ENCODE results near the gene TGM3.

Gene TGM3

DNA sequence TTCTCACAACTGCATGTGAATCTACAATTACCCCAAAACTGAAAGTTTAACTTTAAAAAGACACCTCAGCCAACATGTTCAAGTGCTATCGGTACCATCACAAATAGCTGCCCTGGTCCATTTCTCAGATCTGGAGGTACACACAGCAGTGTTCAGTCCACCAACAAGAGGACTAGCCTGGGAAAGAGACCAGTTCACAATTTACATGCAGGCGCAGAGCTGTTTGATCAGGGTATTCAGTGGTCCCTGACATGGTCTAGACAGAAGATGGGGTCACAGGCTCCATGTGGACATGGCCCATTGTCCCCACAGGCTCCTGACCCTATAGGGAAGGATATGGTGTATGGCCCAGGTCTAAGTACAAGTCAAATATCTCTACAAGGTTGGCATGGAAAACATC lies 69.3 kb downstream of the TGM3 start:
- Mint-ChIP-seq H3K4me1 (ENCODE audit: low read depth in 2 of 2) (no peaks in the 10 kb centered on the region), H3K9me3 (peaks cover 0 to 9% of the 10 kb centered on the region in 2 donors), H3K27me3 (peaks cover 40 to 43% of the 10 kb centered on the region in 2 donors), H3K4me3 (no peak overlapping the region), H3K36me3 (ENCODE audit: insufficient read depth) (peaks cover 3% of the 10 kb centered on the region), H3K27ac (no peak overlapping the region)
- DNase-seq (no peak), ATAC-seq (replicated peaks) (no peak)

DNA sequence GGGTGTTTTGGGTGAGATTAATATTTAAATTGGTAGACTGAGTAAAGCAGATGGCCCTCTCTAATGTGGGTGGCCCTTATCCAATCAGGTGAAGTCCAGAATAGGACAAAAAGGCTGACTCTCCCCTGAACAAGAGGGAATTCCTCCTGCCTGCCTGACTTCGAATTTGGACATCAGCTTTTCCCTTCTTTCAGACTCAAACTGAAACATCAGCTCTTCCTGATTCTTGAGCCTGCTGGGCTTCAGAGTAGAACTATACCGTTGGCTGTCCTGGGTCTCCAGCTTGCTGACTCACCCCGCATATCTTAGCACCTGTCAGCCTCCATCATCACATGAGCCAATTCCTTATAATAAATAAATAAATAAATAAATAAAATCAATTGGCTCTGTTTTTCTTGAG lies 69.9 kb downstream of the TGM3 start:
- no peak for ATAC-seq (replicated peaks)
- Mint-ChIP-seq H3K4me1 (ENCODE audit: low read depth in 2 of 2) (no peaks in the 10 kb centered on the region), H3K9me3 (peaks cover 0 to 9% of the 10 kb centered on the region in 2 donors), H3K27me3 (peaks cover 45 to 49% of the 10 kb centered on the region in 2 donors), H3K36me3 (ENCODE audit: insufficient read depth) (peaks cover 3% of the 10 kb centered on the region), H3K27ac (no peak overlapping the region), H3K4me3 (no peak overlapping the region)
- no peak for DNase-seq

DNA sequence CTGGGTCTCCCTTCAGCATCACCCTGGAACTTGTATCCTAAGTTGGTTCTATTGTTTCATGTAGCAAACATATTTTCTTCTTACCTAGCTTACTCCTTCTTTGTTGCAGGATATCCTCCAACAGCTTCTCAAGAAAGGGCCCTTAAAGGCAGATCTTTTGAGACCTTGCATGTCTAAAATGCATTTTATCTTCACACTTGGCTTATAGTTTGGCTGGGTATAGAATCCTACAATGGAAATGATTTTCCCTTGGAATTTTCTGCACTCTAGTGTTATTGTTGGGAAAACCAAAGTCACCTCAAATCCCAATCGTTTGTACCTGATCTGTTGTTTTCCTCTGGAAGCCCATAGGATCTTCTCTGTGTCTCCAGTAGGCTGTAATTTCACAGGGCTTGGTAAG lies 72.8 kb downstream of the TGM3 start:
- DNase-seq (no peak), ATAC-seq (replicated peaks) (no peak)
- Mint-ChIP-seq H3K27me3 (peaks cover 59 to 73% of the 10 kb centered on the region in 2 donors), H3K4me3 (no peak overlapping the region), H3K4me1 (ENCODE audit: low read depth in 2 of 2) (no peaks in the 10 kb centered on the region), H3K36me3 (ENCODE audit: insufficient read depth) (peaks cover 3% of the 10 kb centered on the region), H3K27ac (no peak overlapping the region), H3K9me3 (no peaks in the 10 kb centered on the region)

DNA sequence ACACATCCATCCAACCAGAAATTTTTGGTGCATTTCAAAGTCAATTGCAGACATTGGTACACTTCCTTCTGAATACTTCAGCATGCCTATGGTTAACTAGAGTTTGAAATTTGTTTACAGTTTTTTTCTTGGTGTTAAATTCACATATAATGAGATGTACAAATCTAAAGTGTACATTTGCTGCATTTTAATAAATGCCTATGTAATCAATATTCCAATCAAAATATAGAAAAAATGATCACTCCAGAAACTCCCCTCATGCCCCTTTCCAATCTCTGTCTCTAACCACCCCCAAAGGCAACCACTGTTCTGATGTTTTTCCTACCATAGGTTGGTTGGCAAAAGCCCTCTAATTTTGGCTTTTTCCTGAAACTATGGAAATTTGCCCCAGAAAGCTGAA lies 77.3 kb downstream of the TGM3 start:
- no peak for ATAC-seq (replicated peaks)
- H3K27me3 Mint-ChIP-seq = peaks cover 60 to 82% of the 10 kb centered on the region in 2 donors

DNA sequence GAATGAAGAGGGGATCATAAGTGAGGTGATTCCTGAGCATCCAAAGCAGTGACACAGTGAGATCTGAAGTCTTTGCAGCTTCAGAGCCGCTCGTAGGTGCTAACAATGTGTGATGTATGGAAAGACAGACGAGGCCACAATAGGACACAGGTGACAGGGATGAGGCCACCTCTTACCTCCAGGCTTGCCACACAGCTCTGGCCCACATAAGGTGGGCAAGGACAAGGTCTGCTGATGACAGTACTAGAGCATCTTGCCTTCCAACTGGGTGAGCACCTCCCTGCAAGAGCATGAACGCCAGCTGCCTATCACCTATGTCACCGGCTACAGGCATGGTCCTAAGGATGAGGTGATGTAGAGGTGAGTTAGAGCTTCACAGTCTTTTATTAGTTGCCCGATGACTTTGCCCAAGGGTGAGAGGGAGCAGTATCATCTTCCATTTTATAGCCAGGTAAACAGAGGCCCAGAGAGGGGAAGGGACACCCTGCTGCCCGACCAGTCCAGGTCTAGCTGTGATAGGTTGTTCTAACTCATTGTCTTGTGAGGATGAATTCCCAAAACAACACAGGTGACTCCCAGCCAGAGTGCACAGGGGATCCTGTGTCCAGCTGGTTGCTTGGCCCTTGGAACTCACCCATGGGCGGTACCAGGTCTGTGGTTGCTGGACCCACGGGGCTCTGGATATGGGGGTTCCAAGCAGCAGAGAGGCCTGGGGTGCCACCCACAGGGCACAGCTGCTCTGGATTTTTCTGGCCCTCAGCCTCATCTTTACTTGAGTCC lies 78.7 kb downstream of the TGM3 start:
- no peak for DNase-seq
- Mint-ChIP-seq H3K27me3 (peaks cover 46 to 68% of the 10 kb centered on the region in 2 donors), H3K4me3 (no peak overlapping the region), H3K27ac (peak overlapping the region in 1 of 2 donors; percentile 12), H3K36me3 (ENCODE audit: insufficient read depth) (peaks cover 4% of the 10 kb centered on the region), H3K4me1 (ENCODE audit: low read depth in 2 of 2) (peaks cover 8 to 10% of the 10 kb centered on the region in 2 donors), H3K9me3 (no peaks in the 10 kb centered on the region)
- no peak for ATAC-seq (replicated peaks)

More for the DNA sequence above, 77.3 kb downstream of the TGM3 start:
- DNase-seq = no peak
- Mint-ChIP-seq H3K36me3 (ENCODE audit: insufficient read depth) (no peaks in the 10 kb centered on the region), H3K4me3 (no peak overlapping the region), H3K27ac (no peak overlapping the region), H3K9me3 (no peaks in the 10 kb centered on the region), H3K4me1 (ENCODE audit: low read depth in 2 of 2) (no peaks in the 10 kb centered on the region)

DNA sequence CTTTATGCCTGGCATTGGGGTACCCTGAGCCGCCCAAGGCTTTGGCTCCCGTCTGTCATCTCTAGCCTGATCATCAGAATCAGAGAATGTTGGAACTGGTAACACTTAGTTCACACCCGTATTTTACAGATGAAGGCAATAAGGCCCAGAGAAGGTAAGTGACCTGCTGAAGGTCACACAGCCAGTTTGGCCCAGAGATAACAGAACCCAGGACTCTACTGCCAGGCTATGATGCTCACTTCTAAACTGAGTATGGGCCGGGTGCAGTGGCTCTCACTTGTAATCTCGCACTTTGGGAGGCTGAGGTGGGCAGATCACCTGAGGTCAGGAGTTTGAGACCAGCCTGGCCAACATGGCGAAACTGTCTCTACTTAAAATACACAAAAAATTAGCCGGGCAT lies 83.1 kb downstream of the TGM3 start:
- DNase-seq = no peak
- H3K27ac Mint-ChIP-seq = peak overlapping the region in 1 of 2 donors; percentile 8
- H3K4me1 Mint-ChIP-seq (ENCODE audit: low read depth in 2 of 2) = peaks cover 19 to 22% of the 10 kb centered on the region in 2 donors
- no peak for ATAC-seq (replicated peaks)
- no peaks in the 10 kb centered on the region for H3K9me3 Mint-ChIP-seq
- H3K27me3 Mint-ChIP-seq = peaks cover 11 to 31% of the 10 kb centered on the region in 2 donors
- H3K4me3 Mint-ChIP-seq = peak overlapping the region; percentile 43 to 62
- peaks cover 4% of the 10 kb centered on the region for H3K36me3 Mint-ChIP-seq (ENCODE audit: insufficient read depth)

DNA sequence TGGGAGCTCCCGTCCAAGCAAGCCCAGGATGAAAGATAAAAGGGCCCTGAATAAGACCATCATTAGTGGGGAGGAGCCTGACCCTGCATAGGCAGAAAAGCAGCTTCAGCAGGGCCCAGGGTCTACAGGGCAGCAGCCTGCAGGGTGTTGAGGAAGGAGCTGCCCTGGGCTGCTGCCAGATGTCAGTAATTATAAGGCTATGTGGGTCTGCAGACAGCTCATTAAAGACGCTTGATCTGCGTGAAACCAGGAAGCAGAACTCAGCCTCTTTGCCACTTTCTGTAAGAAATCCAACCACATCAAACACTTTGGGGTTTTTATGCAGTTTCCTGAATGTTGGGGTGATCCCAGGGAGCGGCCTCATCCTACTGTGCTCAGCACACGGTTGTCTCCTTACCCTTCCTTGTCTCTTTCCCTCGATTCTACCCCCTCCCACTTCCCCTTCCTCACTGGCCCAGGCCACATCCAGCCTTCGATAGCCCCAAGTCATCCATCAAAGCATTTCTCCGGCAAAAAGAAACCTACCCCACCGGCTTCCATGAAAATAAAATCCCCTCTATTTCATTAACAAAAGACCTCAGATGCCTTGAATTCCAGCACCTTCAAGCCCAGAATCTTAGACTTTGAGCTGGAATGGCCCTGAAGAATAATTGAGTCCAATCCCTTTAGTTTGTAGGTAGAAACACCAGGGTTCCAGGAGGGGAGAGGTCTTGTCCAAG lies 83.9 kb downstream of the TGM3 start:
- Mint-ChIP-seq H3K36me3 (ENCODE audit: insufficient read depth) (peaks cover 4% of the 10 kb centered on the region), H3K4me3 (peak overlapping the region; percentile 43 to 62), H3K27ac (peak overlapping the region; percentile 41 to 44), H3K4me1 (ENCODE audit: low read depth in 2 of 2) (peaks cover 25 to 26% of the 10 kb centered on the region in 2 donors), H3K9me3 (no peaks in the 10 kb centered on the region), H3K27me3 (peaks cover 5 to 31% of the 10 kb centered on the region in 2 donors)
- DNase-seq = peak in 1 of 3 experiments; percentile 25
- peak; percentile 89 for ATAC-seq (replicated peaks)

DNA sequence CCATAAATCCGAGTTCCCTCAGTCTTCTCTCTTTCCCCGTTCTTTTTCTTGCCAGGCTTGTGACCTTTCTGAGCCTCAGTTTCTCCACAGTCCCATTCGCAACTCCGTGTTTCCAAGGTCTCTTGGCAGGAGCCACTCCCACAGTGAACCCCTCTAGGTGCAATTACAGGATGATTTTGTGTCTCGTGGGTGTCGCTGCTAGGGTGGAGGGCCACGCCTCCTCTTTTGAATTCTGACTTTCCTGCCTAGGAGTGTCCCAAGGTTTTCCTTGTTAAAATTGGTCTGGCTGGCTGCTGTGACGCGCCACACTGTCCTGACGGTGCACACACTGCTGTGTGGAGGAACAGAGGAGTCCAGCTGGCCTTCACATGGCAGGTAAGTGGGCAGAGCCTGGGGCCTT lies 84.8 kb downstream of the TGM3 start, which contains the start of gene TGM6:
Gene TGM6 (plus strand): TSS at position 301 of the 400 bp plus-strand sequence. CDS start 68 bp downstream, at position 369.
- ATAC-seq (replicated peaks) = no peak
- Mint-ChIP-seq H3K4me3 (peak within 1 kb of the TSS; percentile 43 to 62), H3K4me1 (ENCODE audit: low read depth in 2 of 2) (peaks cover 25 to 26% of the 10 kb centered on the region in 2 donors), H3K27ac (peak within 1 kb of the TSS; percentile 41 to 44), H3K36me3 (ENCODE audit: insufficient read depth) (peaks cover 4% of the 10 kb centered on the region), H3K27me3 (peaks cover 5 to 31% of the 10 kb centered on the region in 2 donors), H3K9me3 (no peaks in the 10 kb centered on the region)
- DNase-seq = no peak

DNA sequence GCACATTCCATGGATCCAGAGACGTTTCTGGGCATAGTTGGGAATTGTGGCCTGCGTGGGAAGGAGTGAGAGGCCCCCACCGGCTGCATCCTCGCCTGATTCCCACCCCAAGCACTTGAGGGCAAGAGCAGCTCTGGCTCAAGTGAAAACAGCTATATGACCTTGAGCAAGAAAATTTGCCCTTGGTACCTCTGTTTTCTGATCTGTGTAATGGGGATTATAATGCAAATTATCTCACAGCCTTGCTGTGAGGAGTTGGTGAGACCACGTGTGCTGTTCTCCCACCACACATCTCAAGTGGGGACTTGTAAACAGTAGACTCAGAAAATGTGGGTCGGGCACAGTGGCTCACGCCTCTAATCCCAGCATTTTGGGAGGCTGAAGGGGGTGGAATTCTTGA lies 85.5 kb downstream of the TGM3 start:
- peaks cover 4% of the 10 kb centered on the region for H3K36me3 Mint-ChIP-seq (ENCODE audit: insufficient read depth)
- no peak for ATAC-seq (replicated peaks)

DNA sequence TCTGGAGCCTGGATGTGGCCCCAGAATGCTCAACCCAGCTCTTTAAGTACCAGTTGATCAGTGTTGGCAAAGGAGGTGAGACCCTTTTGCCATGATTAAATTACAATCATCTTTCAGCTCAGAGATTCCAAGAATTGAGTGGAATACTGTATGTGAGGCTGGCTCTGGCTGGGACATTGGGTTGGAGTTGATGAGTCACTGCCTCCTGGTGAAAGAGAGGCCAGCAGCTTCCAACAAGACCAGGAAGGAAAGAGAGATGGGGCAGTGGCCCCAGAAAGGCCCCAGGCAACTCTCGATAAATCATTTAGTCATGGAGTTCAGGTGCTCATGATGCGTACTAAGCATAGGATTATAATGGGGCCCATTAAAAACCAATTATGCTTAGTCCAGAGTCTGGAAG lies 87.0 kb downstream of the TGM3 start:
- peaks cover 27 to 29% of the 10 kb centered on the region in 2 donors for H3K4me1 Mint-ChIP-seq (ENCODE audit: low read depth in 2 of 2)
- H3K9me3 Mint-ChIP-seq = no peaks in the 10 kb centered on the region
- peaks cover 0 to 17% of the 10 kb centered on the region in 2 donors for H3K27me3 Mint-ChIP-seq
- ATAC-seq (replicated peaks) (no peak), DNase-seq (no peak)
- H3K27ac Mint-ChIP-seq = no peak overlapping the region
- no peak overlapping the region for H3K4me3 Mint-ChIP-seq
- peaks cover 4% of the 10 kb centered on the region for H3K36me3 Mint-ChIP-seq (ENCODE audit: insufficient read depth)

More for the DNA sequence above, 85.5 kb downstream of the TGM3 start:
- Mint-ChIP-seq H3K4me3 (no peak overlapping the region), H3K27ac (no peak overlapping the region), H3K27me3 (peaks cover under 1 to 26% of the 10 kb centered on the region in 2 donors), H3K4me1 (ENCODE audit: low read depth in 2 of 2) (peaks cover 25 to 26% of the 10 kb centered on the region in 2 donors), H3K9me3 (no peaks in the 10 kb centered on the region)
- DNase-seq = no peak

DNA sequence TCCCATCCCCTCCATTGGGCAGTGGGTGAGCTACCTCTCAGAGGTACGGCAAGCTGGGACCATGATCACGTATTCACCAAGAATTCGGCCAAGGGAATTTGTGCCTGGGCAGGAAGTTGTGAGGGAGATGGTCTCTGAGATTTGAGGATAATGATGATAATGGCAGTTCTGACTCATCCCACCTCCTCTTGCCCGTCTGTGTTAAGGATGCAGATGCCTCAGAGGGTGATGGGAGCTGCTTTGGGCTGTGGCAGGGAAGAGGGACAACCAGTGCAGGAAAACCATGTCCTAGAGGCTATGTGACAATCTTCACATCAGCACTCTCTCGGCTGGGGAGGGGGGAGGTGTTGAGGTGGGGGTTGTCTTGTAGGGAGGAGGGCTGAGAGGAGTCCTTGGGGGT lies 89.2 kb downstream of the TGM3 start:
- ATAC-seq (replicated peaks) = no peak
- Mint-ChIP-seq H3K27ac (peak overlapping the region in 1 of 2 donors; percentile 44), H3K27me3 (peaks cover 0 to 17% of the 10 kb centered on the region in 2 donors)

DNA sequence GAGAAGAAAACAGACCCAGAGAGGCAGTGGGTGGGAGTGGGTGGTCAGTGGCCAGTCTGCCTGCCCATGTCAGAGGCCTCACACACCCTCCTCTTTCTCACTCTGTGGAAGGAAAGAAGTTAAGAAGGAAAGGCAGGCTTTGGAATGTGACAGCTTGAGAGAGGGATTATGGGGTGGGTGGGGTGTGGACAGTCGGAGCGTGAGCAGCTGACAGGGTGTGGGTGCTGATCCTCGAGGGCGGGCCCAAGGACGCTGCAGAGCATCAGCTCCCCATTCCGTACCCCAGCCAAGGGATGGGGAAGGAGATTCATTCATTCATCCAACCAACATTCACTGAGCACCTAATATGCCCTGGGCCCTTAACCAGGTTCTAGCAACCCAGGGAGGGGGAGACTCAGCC lies 89.7 kb downstream of the TGM3 start:
- H3K36me3 Mint-ChIP-seq (ENCODE audit: insufficient read depth) = no peaks in the 10 kb centered on the region
- ATAC-seq (replicated peaks) = no peak

More for the DNA sequence above, 89.2 kb downstream of the TGM3 start:
- H3K4me3 Mint-ChIP-seq = no peak overlapping the region
- H3K36me3 Mint-ChIP-seq (ENCODE audit: insufficient read depth) = no peaks in the 10 kb centered on the region
- no peaks in the 10 kb centered on the region for H3K9me3 Mint-ChIP-seq
- DNase-seq = no peak
- H3K4me1 Mint-ChIP-seq (ENCODE audit: low read depth in 2 of 2) = peaks cover 14% of the 10 kb centered on the region in 2 donors

DNA sequence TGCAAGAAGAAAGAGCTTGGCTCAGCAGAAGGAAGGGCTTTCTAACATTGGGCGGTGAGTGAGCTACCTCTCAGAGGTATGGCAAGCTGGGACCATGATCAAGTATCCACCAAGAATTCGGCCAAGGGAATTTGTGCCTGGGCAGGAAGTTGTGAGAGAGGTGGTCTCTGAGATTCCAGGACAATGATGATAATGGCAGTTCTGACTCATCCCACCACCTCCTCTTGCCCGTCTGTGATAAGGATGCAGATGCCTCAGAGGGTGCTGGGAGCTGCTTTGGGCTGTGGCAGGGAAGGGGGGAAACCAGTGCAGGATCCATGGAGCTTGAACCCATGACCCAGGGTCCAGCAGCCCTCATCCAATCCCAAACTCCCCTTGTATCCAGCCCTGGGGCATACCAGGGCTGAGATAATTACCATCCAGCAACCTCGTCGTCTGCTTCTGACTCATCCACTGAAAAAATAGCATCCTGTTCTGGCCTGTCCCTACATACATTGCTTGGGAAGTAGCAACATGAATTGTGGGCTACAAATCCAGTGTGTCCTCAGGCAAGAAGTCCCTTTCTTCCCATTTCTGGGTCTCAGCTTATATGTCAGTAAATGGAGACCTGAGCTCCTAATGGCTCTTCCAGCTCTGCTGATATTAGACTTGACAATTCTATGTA lies 90.8 kb downstream of the TGM3 start:
- H3K4me3 Mint-ChIP-seq = no peak overlapping the region
- peaks cover 0 to 17% of the 10 kb centered on the region in 2 donors for H3K27me3 Mint-ChIP-seq
- ATAC-seq (replicated peaks) = no peak

More for the DNA sequence above, 89.7 kb downstream of the TGM3 start:
- peaks cover 10 to 11% of the 10 kb centered on the region in 2 donors for H3K4me1 Mint-ChIP-seq (ENCODE audit: low read depth in 2 of 2)
- DNase-seq = no peak
- H3K9me3 Mint-ChIP-seq = no peaks in the 10 kb centered on the region
- no peak overlapping the region for H3K4me3 Mint-ChIP-seq
- peaks cover 0 to 17% of the 10 kb centered on the region in 2 donors for H3K27me3 Mint-ChIP-seq
- peak overlapping the region in 1 of 2 donors; percentile 44 for H3K27ac Mint-ChIP-seq

More for the DNA sequence above, 90.8 kb downstream of the TGM3 start:
- no peaks in the 10 kb centered on the region for H3K9me3 Mint-ChIP-seq
- DNase-seq = no peak
- H3K36me3 Mint-ChIP-seq (ENCODE audit: insufficient read depth) = no peaks in the 10 kb centered on the region
- peaks cover 8% of the 10 kb centered on the region in 2 donors for H3K4me1 Mint-ChIP-seq (ENCODE audit: low read depth in 2 of 2)
- H3K27ac Mint-ChIP-seq = no peak overlapping the region
